ENCODE results near the gene TNFRSF25. TPM values are rescaled to one million over a fixed set of nuclear protein-coding genes. Genes with fewer than 3 reads are reported as not detected.

The TNFRSF25 gene
- total and polyA plus RNA-seq, 2 experiments from 2014 or later: 7.1 to 14.0 TPM

GRCh38 chr1:6485168-6486101, 19.5 kb upstream of the TNFRSF25 start:
- Histone ChIP-seq H4K20me1 (ENCODE audit: insufficient read depth, poor library complexity, severe bottlenecking) (no peaks in the 10 kb centered on the region), H3K36me3 (replicated peaks; ENCODE audit: insufficient read depth, low read depth) (no peaks in the 10 kb centered on the region), H3K4me1 (ENCODE audit: insufficient read depth) (peaks cover 18% of the 10 kb centered on the region), H3K9me3 (ENCODE audit: low read depth) (no peaks in the 10 kb centered on the region), H3K79me2 (peaks cover 28% of the 10 kb centered on the region), H3K27me3 (no peaks in the 10 kb centered on the region), H3K4me3 (peak overlapping the region; percentile 57), H3K27ac (no peak overlapping the region), H3K4me2 (peak overlapping the region; percentile 87), H3K9me2 (replicated peaks; ENCODE audit: insufficient read depth) (no peaks in the 10 kb centered on the region), H2AFZ (peak overlapping the region; percentile 78)
- no peak for TF ChIP-seq CTCF (IDR thresholded peaks at IDR 0.05; ENCODE audit: poor library complexity)
- TF ChIP-seq EZH2phosphoT487 (IDR thresholded peaks at IDR 0.05; ENCODE audit: low read depth, severe bottlenecking, unreplicated experiment): no peak
- TF ChIP-seq EZH2 (IDR thresholded peaks at IDR 0.05; ENCODE audit: borderline replicate concordance): no peak
- peak; percentile 49 for DNase-seq (ENCODE audit: low spot score)
- WGBS (ENCODE audit: low lambda C conversion rate, missing lambda C conversion rate): 0% methylated on average over 16 of the region's 80 CpGs

GRCh38 chr1:6484826-6485167, 18.8 kb upstream of the TNFRSF25 start:
- H2AFZ ChIP-seq: peak overlapping the region; percentile 78
- no peaks in the 10 kb centered on the region for H3K9me2 ChIP-seq (replicated peaks; ENCODE audit: insufficient read depth)
- no peaks in the 10 kb centered on the region for H3K27me3 ChIP-seq
- no peaks in the 10 kb centered on the region for H4K20me1 ChIP-seq (ENCODE audit: insufficient read depth, poor library complexity, severe bottlenecking)
- DNase-seq (ENCODE audit: low spot score): no peak
- H3K36me3 ChIP-seq (replicated peaks; ENCODE audit: insufficient read depth, low read depth): no peaks in the 10 kb centered on the region
- H3K9me3 ChIP-seq (ENCODE audit: low read depth): no peaks in the 10 kb centered on the region
- peaks cover 18% of the 10 kb centered on the region for H3K4me1 ChIP-seq (ENCODE audit: insufficient read depth)
- TF ChIP-seq EZH2phosphoT487 (IDR thresholded peaks at IDR 0.05; ENCODE audit: low read depth, severe bottlenecking, unreplicated experiment): no peak
- TF ChIP-seq CTCF (IDR thresholded peaks at IDR 0.05; ENCODE audit: poor library complexity): no peak
- no peak for TF ChIP-seq EZH2 (IDR thresholded peaks at IDR 0.05; ENCODE audit: borderline replicate concordance)
- H3K4me2 ChIP-seq: peak overlapping the region; percentile 87
- peaks cover 24% of the 10 kb centered on the region for H3K79me2 ChIP-seq
- peak overlapping the region; percentile 57 for H3K4me3 ChIP-seq
- WGBS (ENCODE audit: low lambda C conversion rate, missing lambda C conversion rate): 14% methylated on average over 12 of the region's 13 CpGs
- H3K27ac ChIP-seq: no peak overlapping the region

- H3K27ac ChIP-seq: no peak overlapping the region
These were observed 17.8 kb upstream of the TNFRSF25 start for GRCh38 chr1:6483761-6484117.

More at GRCh38 chr1:6483761-6484117, 17.8 kb upstream of the TNFRSF25 start:
- Histone ChIP-seq H3K4me2 (no peak overlapping the region), H3K36me3 (replicated peaks; ENCODE audit: insufficient read depth, low read depth) (no peaks in the 10 kb centered on the region), H4K20me1 (ENCODE audit: insufficient read depth, poor library complexity, severe bottlenecking) (no peaks in the 10 kb centered on the region), H3K9me3 (ENCODE audit: low read depth) (no peaks in the 10 kb centered on the region), H3K9me2 (replicated peaks; ENCODE audit: insufficient read depth) (no peaks in the 10 kb centered on the region), H3K79me2 (peaks cover 21% of the 10 kb centered on the region), H3K4me3 (no peak overlapping the region), H2AFZ (no peak overlapping the region), H3K27me3 (no peaks in the 10 kb centered on the region), H3K4me1 (ENCODE audit: insufficient read depth) (peaks cover 9% of the 10 kb centered on the region)
- 95% methylated on average over 7 of the region's 7 CpGs for WGBS (ENCODE audit: low lambda C conversion rate, missing lambda C conversion rate)
- TF ChIP-seq EZH2phosphoT487 (IDR thresholded peaks at IDR 0.05; ENCODE audit: low read depth, severe bottlenecking, unreplicated experiment) (no peak), EZH2 (IDR thresholded peaks at IDR 0.05; ENCODE audit: borderline replicate concordance) (no peak), CTCF (IDR thresholded peaks at IDR 0.05; ENCODE audit: poor library complexity) (no peak)
- no peak for DNase-seq (ENCODE audit: low spot score)
